K562 (cell line): ENCODE results near the gene SCAMP5. TPM values are rescaled to one million over a fixed set of nuclear protein-coding genes. Genes with fewer than 3 reads are reported as not detected.

Experiments
- CREB1 ChIP-seq, 2 experiments: sonication (generic) in 1 of 2; formaldehyde crosslinking in 1 of 2; IDR thresholded peaks; 2 replicates each; pipeline versions ENCODE4 v1.6.1 to v1.8.0; 2012 to 2022; ENCODE audit warnings: inconsistent platforms in 1 of 2, mild to moderate bottlenecking in 1 of 2, missing genetic modification reagents in 1 of 2, moderate library complexity in 1 of 2
- DDX20 ChIP-seq: fragments of 450-650 bp; IDR thresholded peaks from 2 replicates; pipeline ENCODE4 v1.6.1; 2016; ENCODE audit warnings: missing genetic modification characterization, low read depth, mild to moderate bottlenecking, missing compliant biosample characterization, moderate library complexity
- ERF ChIP-seq: fragments of 450-650 bp; formaldehyde crosslinking; IDR thresholded peaks from 2 replicates; pipeline ENCODE4 v1.4.0; 2020; ENCODE audit warnings: mild to moderate bottlenecking, mixed read lengths
- HCFC1 ChIP-seq: IDR thresholded peaks from 2 replicates; pipeline ENCODE4 v1.6.1; 2012; ENCODE audit warnings: low read depth, low read length, improper control_type of control experiment
- MCM2 ChIP-seq: fragments of 450-650 bp; IDR thresholded peaks from 2 replicates; pipeline ENCODE4 v1.6.1; 2017; ENCODE audit warnings: low read depth, mild to moderate bottlenecking
- NR4A1 ChIP-seq, 2 experiments: fragments of 250-450 bp in 1 of 2; fragments of 450-650 bp in 1 of 2; sonication (Bioruptor Pico) in 1 of 2; IDR thresholded peaks; 2 replicates each; pipeline versions ENCODE4 v1.4.0 to v1.6.1; 2016 to 2020; ENCODE audit warnings: mild to moderate bottlenecking in 2 of 2, missing compliant biosample characterization in 1 of 2, missing genetic modification characterization in 1 of 2, moderate library complexity in 1 of 2
- PKNOX1 ChIP-seq: fragments of 450-650 bp; IDR thresholded peaks from 2 replicates; pipeline ENCODE4 v1.6.1; 2016
- PML ChIP-seq: IDR thresholded peaks from 2 replicates; pipeline ENCODE4 v1.6.1; 2012; ENCODE audit warnings: low read length, inconsistent platforms
- PTRF ChIP-seq: fragments of 450-650 bp; IDR thresholded peaks from 2 replicates; pipeline ENCODE4 v1.6.1; 2016; ENCODE audit warnings: mild to moderate bottlenecking, missing genetic modification characterization, missing compliant biosample characterization
- RAD21 ChIP-seq, 2 experiments: fragments of 250-450 bp in 1 of 2; fragments of 450-650 bp in 1 of 2; sonication (Bioruptor Pico) in 1 of 2; formaldehyde crosslinking in 1 of 2; IDR thresholded peaks in 1 of 2; conservative IDR thresholded peaks in 1 of 2; 2 replicates each; pipeline versions ENCODE4 v1.4.0 to v1.8.0; 2020 to 2022; ENCODE audit warnings: mild to moderate bottlenecking in 2 of 2, moderate library complexity in 1 of 2
- RFX1 ChIP-seq: fragments of 450-650 bp; IDR thresholded peaks from 2 replicates; pipeline ENCODE4 v1.6.1; 2016; ENCODE audit warnings: mild to moderate bottlenecking, moderate library complexity
- ZBTB7A ChIP-seq: IDR thresholded peaks from 2 replicates; pipeline ENCODE4 v1.6.1; 2011; ENCODE audit warnings: low read depth, mild to moderate bottlenecking, low read length, moderate library complexity, borderline replicate concordance; ENCODE audit not compliant: control insufficient read depth
- ZNF146 ChIP-seq: IDR thresholded peaks from one replicate; pipeline ENCODE4 v1.6.1; 2018; ENCODE audit warnings: missing compliant biosample characterization; ENCODE audit not compliant: unreplicated experiment
- ZNF175 ChIP-seq: fragments of 200-800 bp; sonication (Bioruptor generic); IDR thresholded peaks from 2 replicates; pipeline ENCODE4 v1.6.1; 2016; ENCODE audit warnings: low read depth, mild to moderate bottlenecking, missing genetic modification characterization, missing compliant biosample characterization
- ZNF197 ChIP-seq: fragments of 200-800 bp; sonication (Bioruptor generic); IDR thresholded peaks from 2 replicates; pipeline ENCODE4 v1.6.1; 2016; ENCODE audit warnings: low read depth, missing genetic modification characterization, missing compliant biosample characterization
- ZNF512 ChIP-seq: IDR thresholded peaks from 2 replicates; pipeline ENCODE4 v1.6.1; 2016; ENCODE audit warnings: missing genetic modification characterization, missing compliant biosample characterization
- ZNF639 ChIP-seq, 2 experiments: fragments of 200-800 bp in 1 of 2; sonication (Bioruptor generic) in 1 of 2; sonication (generic) in 1 of 2; formaldehyde crosslinking in 1 of 2; IDR thresholded peaks in 1 of 2; conservative IDR thresholded peaks in 1 of 2; 2 replicates each; pipeline versions ENCODE4 v1.5.0 to v1.6.1; 2016 to 2020; ENCODE audit warnings: missing compliant biosample characterization in 1 of 2, missing genetic modification characterization in 1 of 2, missing genetic modification reagents in 1 of 2
- ZNF764 ChIP-seq: fragments of 250-450 bp; sonication (Bioruptor Pico); IDR thresholded peaks from 2 replicates; pipeline ENCODE4 v1.4.0; 2020; ENCODE audit warnings: low read depth, mild to moderate bottlenecking, moderate library complexity
- ZNF778 ChIP-seq: fragments of 450-650 bp; formaldehyde crosslinking; IDR thresholded peaks from 2 replicates; pipeline ENCODE4 v1.4.0; 2020; ENCODE audit warnings: mild to moderate bottlenecking, moderate library complexity
- polyA plus RNA-seq, 8 experiments: library from polyadenylated mRNA; depleted of rRNA in 4 of 8; stranded (reverse) in 5 of 8; unstranded in 3 of 8; fragments of >200 nt; fragmentation: Nextera tagmentation in 2 of 8; fragmentation: Illumina TruSeq in 1 of 8; extraction: Ambion mirVana in 2 of 8; extraction: Trizol in 1 of 8; gene quantifications; 2 replicates each; pipeline versions ENCODE4 v1.2.1 to v1.2.3, GENCODE V29; 2011 to 2014; ENCODE audit warnings: inconsistent platforms in 1 of 8, missing spikeins in 1 of 8
- total RNA-seq, 7 experiments: library from RNA; depleted of rRNA in 6 of 7; stranded (reverse); fragments of >200 nt in 6 of 7; fragmentation: Illumina TruSeq in 2 of 7; extraction: Trizol in 2 of 7; gene quantifications; 2 replicates each; pipeline versions ENCODE4 v1.2.1 to v1.2.3, GENCODE V29; 2011 to 2021; ENCODE audit warnings: low replicate concordance in 1 of 7
- TF ChIP-seq, protein P1 (sequence below): fragments of 250-450 bp; sonication (Bioruptor Pico); IDR thresholded peaks from 2 replicates; pipeline ENCODE4 v1.4.0; 2020; ENCODE audit warnings: borderline replicate concordance

Gene SCAMP5
- total and polyA plus RNA-seq, 9 of the 15 experiments (the other 6 are each of a cell fraction or from before 2014, with no cell fraction given) = 0.09 to 0.29 (median 0.19) TPM; not detected in 5

DNA sequence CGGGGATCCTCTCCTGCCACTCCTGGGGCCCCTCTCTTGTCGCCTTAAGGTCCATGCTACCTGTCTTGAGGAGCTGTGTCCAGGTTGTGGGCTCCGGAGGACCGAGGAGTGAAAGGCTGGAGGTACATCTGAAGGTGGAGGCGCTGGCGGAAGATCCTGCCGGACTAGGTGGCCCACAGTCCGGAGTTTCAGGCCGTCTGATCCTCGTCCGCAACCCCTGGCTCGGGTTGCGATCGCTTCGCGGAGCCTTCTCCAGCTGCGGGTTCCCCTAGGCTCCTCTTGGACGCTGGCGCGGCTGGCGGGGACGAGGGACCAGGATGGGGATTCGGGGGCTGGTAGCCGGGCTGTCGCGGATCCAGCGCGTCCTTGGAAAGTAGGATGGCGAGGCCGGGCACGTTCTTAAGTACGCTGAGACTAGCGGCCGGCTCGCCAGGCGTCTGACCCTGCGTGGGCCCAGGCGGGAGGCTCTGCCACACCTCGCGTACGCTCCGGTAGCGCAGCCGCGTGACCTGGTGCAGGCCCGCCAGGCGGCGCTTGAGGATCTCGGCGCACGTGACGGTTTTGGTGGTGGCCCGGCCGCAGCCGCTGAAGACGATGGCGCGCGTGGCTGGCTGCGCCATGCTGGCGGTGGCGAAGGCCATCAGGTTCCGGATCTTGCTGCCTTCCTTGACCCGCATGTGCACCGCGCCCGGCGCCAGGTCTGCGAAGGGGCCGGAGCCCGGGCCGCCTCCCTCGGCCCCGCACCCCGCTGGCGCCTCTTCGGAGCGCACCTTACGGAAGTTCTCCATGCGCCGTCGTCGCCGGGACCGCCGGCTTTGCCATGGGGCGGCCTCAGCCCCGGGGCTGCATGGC, 39.3 kb upstream of the SCAMP5 start (continued):
- no peak for TF ChIP-seq ZNF778 (CRISPR knock-in tag)
- no peak for TF ChIP-seq NR4A1 (CRISPR knock-in tag; IDR thresholded peaks at IDR 0.05)
- peak; percentile 77 for TF ChIP-seq NR4A1 (tag; IDR thresholded peaks at IDR 0.05)
- no peak for TF ChIP-seq MCM2
- no peak for TF ChIP-seq PKNOX1
- TF ChIP-seq, protein P1, sequence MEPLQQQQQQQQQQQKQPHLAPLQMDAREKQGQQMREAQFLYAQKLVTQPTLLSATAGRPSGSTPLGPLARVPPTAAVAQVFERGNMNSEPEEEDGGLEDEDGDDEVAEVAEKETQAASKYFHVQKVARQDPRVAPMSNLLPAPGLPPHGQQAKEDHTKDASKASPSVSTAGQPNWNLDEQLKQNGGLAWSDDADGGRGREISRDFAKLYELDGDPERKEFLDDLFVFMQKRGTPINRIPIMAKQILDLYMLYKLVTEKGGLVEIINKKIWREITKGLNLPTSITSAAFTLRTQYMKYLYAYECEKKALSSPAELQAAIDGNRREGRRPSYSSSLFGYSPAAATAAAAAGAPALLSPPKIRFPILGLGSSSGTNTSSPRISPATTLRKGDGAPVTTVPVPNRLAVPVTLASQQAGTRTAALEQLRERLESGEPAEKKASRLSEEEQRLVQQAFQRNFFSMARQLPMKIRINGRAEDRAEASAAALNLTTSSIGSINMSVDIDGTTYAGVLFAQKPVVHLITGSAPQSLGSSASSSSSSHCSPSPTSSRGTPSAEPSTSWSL (CRISPR knock-in tag) = no peak
- no peak for TF ChIP-seq RFX1
- no peak for TF ChIP-seq ZNF197 (CRISPR knock-in tag)
- TF ChIP-seq ZBTB7A = peak; percentile 29; the same call in 1 of the 2 replicates
- TF ChIP-seq RAD21 (CRISPR knock-in tag; conservative IDR thresholded peaks at IDR 0.05 in 1 of 2, IDR thresholded peaks at IDR 0.05 in 1 of 2) = peak in 1 of 2 experiments; percentile 49; a peak in 2 of 4 replicates
- TF ChIP-seq ZNF764 (CRISPR knock-in tag) = no peak
- TF ChIP-seq ERF (CRISPR knock-in tag) = no peak
- TF ChIP-seq ZNF512 (tag) = no peak
- no peak for TF ChIP-seq ZNF175 (CRISPR knock-in tag)
- peak; percentile 79 for TF ChIP-seq CREB1 (IDR thresholded peaks at IDR 0.05)
- peak; percentile 91 for TF ChIP-seq CREB1 (CRISPR knock-in tag; IDR thresholded peaks at IDR 0.05)
- no peak for TF ChIP-seq PTRF (tag)
- TF ChIP-seq ZNF146 (CRISPR knock-in tag) = peak; percentile 34
- TF ChIP-seq ZNF639 (CRISPR knock-in tag; conservative IDR thresholded peaks at IDR 0.05 in 1 of 2, IDR thresholded peaks at IDR 0.05 in 1 of 2) = 0 out of 4 replicates have a peak, but pooled peaks of 1 of the 2 experiments have one; percentile 58
- TF ChIP-seq PML = no peak
- TF ChIP-seq HCFC1 = peak; percentile 59; the same call in 1 of the 2 replicates
- no peak for TF ChIP-seq DDX20 (tag)
